DMS153 treated with DMSO at 0.1 percent for 48 hours (cell line): ENCODE measurements around the gene GJA8.
"Not testable (repeated sequence)": the region's sequence is repeated elsewhere in the genome, so short reads cannot be mapped to it uniquely, and the experiment has no call there.

Experiments
- DNase-seq: peaks from one replicate; lab custom pipeline; 2025; ENCODE audit not compliant: unreplicated experiment; lab: John Stamatoyannopoulos, UW

Gene GJA8

DNA sequence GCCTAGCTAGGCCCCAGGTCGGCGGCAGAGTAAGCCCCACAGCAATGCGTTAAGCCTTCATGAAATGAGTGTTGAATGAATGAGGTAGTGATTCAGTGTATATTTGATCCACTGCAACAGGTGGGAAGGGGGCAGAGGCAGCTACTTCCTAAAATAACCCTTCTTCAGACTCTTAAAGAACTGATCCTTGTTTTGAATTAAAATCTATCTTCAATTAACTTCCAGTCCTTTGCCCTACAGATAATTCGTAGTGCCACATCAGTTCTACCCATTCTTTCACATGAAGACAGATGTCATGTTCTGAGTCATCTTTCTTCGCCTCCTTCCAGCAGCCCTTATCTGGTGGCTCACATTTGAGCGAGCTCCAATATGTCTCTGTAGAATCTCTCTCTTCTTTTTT lies 24.6 kb downstream of the GJA8 start:
- DNase-seq, result not testable (repeated sequence)

DNA sequence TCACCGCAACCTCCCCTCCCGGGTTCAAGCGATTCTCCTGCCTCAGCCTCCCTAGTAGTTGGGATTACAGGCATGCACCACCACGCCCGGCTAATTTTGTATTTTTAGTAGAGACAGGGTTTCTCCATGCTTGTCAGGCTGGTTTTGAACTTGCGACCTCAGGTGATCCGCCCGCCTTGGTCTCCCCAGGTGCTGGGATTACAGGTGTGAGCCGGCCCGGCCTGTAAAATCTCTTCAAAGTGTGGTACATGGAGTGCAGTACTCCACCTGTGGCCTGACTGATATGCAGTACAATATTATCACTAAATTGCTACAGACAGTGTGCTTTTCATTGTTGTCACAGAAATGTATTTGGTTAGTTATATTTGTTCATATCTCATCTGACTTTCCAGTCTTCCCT lies 25.1 kb downstream of the GJA8 start:
- DNase-seq, result not testable (repeated sequence)

DNA sequence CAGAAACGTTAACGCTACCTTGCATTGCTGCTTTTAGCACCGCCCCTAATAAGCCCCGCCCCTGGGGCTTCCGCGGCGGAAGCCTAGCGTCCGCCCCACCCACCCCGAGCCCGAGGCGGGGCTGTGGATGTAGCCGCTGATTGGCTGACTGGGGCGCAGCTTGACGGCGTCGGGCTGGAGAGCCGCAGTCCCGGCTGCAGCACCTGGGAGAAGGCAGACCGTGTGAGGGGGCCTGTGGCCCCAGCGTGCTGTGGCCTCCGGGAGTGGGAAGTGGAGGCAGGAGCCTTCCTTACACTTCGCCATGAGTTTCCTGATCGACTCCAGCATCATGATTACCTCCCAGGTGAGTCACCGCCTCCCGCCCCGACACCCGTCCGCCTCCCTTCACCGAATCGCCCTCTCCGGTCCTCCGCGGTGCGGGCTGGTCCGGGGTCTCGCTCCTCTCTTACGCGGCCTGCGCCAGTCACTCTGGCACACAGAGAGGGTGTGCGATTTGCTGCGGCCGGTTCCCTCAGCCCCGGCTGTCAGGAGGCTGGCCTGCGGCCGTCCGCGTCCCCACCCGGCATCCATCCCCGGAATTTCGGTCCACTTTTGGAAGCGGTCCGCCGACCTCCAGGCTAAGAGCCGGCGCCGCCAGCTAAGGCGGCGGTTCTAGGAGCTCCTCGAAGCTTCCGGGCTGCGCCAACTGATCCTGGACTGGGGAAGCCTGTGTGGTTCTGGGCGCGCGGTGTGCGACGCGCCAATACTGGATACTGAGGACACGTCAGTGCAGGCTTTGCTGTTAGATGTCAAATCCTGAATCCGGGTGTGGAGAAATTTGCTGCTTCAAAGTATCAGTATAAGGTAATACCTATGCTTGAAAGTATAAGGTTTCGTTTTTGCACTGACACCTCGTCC lies 25.9 kb downstream of the GJA8 start, which contains the start of gene GPR89B:
Gene GPR89B (plus strand): TSS at position 185 of the 897 bp plus-strand sequence. CDS start 117 bp downstream, at position 302.
- DNase-seq, result peak; percentile 82

DNA sequence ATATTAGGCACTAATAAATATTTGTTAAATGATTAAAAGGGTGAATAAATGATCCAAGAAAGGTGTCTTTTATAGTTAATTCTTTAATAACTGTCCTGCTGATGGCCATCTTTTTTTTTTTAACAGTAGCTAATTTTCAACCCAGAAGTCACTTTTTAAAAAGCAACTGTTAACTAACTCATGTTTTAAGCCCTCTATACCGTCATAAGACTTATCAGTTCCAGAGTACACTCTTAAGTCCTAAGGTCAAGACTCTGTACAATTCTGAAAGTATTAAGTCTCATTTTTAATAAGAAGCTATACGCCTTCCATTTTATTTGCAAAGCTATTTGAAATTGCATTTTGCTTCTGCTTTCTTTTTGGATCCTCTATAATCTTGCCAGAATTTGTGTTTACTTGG lies 28.5 kb downstream of the GJA8 start:
- DNase-seq, result not testable (repeated sequence)

DNA sequence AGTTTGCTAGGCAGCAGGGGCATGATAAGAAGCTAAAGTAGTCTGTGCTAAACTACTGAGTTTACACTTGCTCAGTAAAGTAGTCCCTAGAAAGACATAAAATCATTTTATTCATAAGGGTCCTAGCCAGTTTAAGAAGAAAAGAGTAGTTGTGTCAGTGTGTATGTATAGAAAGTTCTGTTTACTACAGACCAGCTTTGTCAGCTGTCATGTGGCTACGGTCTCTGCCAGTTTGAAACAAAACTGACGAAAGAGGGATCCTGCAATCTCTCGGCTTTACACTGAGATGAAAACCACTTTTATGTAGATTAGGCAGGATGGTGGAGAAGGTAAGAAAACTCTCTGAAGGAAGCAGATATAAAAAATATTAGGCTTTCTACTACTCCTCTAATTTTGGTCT lies 32.7 kb downstream of the GJA8 start:
- not testable (repeated sequence) for DNase-seq

DNA sequence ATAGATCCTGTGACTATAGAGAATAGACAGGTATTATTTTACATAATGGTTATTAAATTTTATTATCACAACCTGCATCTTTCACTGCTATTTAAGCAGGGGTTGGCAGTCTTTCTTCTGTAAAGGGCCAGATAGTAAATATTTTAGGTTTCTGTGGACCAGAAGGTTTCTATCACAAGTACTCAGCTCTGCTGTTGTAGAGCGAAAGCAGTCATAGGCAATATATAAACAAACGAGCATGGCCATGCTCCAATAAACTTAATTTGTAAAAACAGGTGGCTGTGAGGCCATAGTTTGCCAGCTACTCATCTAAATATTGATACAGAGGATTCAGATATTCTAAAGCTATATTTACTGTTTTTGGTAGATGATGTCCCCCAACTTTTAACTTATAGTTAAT lies 37.9 kb downstream of the GJA8 start:
- DNase-seq, result not testable (repeated sequence)

DNA sequence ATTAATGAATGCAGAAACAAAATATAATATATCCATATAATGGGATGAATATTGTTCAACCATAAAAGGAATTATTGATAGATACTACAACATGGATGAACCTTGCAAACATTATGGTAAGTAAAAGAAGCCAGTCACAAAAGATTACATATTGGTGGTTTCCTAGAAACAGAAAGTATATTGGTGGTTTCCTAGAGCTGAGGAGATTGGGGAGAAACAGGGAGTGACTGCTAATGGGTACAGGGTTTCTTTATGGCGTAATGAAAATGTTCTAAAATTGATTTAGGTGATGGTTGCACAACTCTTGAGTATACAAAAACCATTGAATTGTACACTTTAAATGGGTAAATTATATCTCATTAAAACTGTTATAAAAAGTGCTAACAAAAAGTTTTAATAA lies 40.0 kb downstream of the GJA8 start:
- DNase-seq, result not testable (repeated sequence)

DNA sequence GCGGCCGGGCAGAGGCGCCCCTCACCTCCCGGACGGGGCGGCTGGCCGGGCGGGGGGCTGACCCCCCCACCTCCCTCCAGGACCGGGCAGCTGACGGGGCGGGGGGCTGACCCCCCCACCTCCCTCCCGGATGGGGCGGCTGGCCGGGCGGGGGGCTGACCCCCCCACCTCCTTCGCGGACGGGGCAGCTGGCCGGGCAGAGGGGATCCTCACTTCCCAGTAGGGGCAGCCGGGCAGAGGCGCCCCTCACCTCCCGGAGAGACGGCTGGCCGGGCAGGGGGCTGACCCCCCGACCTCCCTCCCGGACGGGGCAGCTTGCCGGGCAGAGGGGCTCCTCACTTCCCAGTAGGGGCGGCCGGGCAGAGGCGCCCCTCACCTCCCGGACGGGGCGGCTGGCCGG lies 46.9 kb downstream of the GJA8 start:
- not testable (repeated sequence) for DNase-seq
